Stimulated activated CD8-positive, alpha-beta memory T cell treated with anti-CD3 and anti-CD28 coated beads, Interleukin-4, amount 100 ng/mL, for 24 hours (primary cell): ENCODE results near the gene NFATC2.

ENCODE experiments used
- DNase-seq: peaks from one replicate; pipeline ENCODE4 v3.0.0-alpha.2; 2020; ENCODE audit warnings: low read depth

The NFATC2 gene

DNA sequence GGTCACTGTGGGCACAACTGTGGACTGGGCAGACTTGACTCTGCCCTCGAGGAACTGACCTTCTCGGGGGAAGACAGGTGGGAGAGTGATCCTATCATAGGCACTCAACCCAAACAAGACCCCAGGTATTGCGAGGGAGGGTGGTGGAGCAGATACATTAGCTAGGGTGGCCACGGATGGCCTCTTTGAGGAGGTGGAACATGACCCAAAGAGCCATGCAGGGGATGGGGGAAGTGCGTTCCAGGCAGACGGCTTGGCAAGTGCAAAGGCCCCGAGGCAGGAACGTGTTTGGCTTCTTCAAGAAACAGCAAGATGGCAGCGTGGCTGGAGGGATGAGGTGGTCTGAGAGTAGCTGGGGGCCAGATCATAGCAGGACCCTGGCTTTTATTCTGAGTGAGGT, 167.6 kb downstream of the NFATC2 start:
- DNase-seq: no peak

DNA sequence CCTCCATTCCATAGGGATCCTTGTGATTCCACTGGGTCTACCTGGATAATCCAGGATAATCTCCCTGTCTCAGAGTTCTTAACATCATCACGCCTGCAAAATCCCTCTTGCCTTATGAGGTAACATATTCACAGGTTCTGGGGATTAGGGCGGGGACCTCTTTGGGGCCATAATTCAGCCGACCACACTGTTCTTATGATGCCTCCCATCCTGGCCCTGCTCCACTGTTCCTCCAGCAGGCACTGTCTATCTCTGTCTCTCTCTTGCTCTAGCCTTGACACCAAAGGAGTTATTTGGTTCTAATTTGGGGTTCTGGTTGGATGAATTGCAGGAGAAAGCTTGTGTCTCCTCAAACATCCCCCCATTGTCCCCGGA, 168.1 kb downstream of the NFATC2 start:
- no peak for DNase-seq

DNA sequence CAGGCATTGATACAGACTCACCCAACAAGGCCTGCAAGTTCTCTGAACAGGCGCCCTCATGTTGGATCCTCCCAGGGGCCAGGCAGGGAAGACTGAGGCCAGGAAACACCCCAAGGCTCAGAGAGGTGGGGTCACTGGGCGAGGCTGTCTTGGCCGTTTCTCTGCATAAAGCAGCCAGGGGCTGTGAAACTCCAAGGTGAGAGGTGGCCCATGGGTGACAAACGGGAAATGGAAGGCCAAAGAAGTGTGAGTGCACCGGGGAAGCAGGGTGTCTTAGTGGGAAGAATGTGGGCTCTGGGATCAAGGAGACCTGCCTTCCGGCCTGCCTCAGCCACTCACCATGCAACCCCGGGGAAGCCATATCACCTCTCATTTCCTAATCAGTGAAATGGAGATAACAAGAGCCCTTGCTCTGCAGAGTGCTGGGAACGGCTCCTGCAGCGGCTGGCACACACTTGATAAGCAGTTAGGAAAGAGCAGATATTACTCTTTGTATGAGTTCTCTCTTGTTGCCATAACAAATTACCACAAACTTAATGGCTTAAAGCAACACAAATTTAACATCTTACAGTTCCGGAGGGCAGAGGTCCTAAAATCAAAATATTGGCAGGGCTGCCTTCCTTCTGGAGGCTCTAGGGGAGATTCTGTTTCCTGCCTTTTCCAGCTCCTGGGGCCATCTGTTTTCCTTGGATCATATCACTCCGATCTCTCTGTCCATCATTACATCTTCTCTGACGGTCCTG, 168.6 kb downstream of the NFATC2 start:
- no peak for DNase-seq

DNA sequence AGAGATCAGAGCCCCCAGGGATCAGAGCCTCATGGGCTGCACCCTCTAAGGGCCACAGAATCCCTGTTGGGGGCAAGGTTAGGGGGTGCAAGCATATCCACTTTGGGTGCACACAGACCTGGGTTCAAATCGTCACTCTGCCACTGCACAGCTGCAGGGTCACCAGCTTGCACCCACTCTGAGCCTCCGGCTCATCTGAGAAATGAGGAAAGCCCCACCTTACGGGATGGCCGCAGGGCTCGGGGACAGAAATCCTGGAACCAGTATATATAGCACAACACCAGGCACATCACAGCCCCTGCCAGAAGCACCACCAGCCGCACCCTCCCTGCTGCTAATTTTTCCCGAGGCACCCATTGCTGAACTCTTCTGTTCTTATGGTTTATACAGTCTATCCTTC, 169.6 kb downstream of the NFATC2 start:
- no peak for DNase-seq

DNA sequence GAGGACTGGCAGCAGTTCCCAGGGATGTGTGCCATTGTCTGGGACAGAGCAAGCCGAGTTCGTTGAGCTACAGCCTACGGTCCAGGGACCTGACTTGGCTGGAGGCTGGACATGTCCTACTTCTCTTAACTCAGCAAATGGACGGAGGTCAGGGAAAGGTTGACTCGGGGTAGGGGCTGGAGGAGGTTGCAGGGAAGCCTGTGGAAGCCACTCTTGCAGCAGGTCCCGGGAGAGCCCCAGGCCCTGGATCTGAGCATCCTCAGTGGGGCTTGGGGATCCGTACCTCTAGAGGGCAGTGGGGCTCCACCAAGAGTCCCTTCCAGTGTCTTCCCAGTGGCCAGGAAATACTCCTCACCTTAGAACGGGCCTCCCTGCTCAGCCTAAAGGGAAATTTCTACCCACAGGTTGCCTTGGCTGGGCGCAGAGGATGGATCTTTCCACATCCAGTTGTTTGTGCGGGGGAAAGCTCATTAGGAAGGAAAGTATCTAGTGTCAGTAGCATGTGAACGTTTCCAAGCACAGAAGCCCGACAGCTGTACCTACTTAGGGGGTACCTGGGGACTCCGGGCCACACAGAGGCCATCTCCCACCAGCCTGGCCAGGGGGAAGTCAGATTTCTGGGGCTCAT, 170.2 kb downstream of the NFATC2 start:
- peak; percentile 39 for DNase-seq

DNA sequence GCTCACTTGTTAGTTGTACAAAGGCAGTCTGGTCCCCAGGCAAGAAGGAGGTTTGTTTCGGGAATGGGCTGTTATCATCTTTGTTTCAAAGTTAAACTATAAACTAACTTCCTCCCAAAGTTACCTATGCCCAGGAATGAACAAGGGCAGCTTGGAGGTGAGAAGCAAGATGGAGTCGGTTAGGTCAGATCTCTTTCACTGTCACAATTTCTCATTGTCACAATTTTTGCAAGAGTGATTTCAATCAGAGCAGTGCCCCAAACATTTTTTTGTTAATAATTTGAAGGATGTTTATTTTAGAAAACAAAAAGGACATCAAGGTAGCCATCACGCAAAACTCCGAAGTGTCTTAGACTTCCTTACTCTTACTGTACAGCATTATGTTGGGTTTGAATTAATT, 170.8 kb downstream of the NFATC2 start:
- DNase-seq: no peak

DNA sequence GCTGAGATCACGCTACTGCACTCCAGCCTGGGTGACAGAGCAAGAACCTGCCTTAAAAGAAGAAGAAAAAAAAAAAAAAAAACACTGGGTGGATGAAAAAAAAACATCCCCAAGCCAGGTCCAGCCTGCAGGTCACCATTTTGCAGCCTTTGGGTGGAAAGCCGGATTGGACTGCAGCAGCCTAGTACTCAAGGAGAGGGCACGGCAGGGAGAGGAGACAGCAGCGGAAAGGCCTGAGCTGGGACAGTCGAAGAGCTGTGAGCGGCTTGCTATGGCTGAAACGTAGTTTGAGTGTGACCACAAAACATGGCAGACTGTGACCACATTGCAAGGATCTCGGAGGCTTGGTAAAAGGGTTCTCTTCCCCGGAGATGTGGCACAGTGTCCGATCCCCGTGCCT, 173.0 kb downstream of the NFATC2 start:
- no peak for DNase-seq

DNA sequence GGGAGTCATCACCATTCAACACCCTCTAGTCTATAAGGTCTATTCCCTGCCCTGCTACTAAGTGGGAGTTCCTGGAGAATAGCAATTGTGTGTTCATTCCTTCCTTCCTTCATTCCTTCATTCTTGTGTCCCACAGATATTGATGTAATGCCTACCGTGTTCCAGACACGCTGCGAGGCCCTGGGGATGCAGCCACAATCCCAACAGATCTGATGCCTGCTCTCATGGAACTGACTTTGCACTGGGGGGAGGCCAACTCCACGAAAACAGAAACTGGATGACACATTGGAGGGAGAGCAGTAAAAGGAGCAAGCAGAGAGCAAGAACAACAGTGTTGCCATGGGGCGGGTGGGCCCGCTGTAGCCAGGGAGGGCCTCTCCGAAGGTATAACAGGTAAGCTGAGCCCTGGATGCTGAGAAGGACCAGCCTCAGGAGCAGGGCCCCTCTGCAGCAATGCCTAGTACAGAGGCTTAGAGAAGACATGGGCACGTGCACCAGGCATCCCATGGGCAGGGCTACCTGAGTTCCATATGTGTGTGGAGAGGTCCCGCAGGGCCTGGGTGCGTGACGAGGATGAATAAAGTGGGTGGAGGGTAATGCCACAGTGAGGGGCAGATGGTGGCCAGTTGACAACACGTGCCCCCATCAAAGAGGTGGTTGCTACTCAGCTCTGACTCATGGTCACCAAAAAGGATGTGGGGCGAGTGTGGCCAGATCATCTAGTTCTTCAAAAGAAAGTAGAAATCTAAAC, 173.9 kb downstream of the NFATC2 start:
- no peak for DNase-seq

DNA sequence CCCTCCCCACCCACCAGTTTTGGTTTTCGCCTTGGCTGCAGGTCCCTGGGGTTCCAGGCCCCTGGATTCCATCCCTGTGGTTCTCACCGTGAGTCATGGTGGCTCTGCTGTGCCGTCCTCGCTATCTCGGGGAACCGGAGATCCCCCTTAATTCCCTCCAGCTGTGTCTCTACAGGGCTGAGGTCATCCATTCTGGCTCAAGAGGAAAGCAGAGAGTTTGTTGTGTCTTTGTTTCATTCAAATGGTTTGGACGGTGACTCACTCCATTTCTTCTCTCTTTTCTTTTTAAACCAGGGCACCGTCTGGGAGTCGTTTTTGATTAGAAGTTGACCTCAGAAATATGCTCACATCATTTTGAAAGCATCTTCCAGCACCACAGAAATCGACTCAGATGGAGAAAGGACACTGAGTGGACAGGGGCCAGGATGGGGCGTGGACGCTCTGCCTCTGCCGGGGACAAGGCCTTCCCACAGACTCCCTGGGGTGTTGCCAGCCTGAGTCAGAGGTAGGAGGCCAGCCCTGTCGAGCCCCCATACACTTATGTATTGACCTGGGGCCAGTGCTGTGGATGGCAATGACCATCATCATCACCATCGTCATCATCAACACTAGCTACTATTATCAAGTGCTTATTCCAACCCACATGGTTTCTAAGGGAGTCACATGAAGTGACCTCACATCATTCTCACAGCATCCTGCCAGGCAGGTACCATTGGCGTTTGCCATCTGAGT, 176.2 kb downstream of the NFATC2 start:
- DNase-seq: no peak

DNA sequence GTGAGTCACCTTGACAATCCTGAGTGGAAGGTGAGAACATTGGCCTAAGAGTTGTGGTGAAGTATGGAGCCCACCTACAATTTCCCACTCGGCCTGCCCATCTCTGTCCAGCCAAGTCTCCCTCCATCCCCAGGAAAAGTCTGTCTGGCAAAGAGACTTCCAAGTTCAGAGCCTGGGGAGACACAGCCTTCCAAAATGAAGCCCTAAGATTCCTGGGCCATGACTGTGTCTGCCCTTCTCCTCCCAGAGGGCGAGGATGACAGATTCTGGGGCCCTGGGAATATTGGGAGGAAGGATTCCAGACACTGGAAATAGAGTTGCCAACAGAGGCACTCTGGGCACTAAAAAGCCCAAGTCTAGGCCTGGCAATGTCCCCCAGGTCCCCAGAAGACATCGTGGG, 176.8 kb downstream of the NFATC2 start:
- no peak for DNase-seq

DNA sequence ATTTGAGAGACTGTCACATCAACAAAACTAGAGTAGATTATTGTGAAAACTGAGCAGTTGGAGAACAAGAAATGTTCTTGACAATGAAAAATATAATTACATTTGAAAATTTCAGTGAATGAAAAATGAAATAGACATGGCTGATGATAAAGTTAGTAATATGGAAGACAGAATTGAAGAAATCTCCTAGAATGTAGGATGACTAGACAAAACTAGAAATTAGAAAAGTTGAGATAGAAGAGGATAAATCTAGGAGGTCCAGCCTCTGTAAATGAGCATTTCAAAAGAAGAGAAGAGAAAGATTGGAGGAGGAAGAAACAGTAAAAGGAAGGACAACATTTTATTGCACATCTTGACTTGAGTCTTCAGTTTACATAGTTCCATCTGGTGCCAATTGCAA, 178.7 kb downstream of the NFATC2 start:
- no peak for DNase-seq

DNA sequence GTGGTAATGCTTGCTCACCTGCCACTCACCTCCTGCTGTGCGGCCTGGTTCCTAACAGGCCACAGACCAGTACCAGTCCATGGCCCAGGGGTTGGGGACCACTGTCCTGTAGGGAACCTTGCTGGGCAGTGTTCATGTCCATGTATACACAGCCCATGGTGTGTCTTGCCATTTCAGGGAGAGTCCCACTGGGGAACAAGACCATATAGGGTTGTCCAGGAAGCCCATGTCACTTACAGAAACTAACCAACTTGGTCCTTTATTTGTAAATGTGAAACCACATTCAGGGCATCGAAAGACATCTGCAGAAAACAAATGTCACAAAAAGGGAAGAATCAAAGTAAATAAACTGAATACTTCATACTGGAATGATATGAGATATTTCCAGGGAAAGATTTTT, 179.1 kb downstream of the NFATC2 start:
- no peak for DNase-seq

DNA sequence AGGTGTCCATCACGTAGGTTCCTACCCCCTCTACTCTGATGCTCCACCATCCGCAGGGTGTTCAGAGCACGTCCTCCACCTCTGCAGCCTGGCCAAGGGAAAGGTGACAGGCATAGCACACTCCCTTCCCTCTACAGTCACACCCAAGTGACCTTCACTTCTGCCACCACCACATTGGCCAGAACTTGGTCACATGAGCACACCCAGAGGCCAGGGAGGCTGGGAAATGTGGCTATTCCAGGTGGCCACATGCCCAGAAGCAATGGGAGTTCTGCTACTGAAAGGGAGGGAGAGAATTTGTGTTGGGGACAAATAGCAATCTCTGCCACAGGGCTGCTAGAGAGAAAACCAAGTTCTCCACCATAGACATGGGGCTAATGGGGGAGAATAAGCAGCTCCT, 180.3 kb downstream of the NFATC2 start:
- no peak for DNase-seq

DNA sequence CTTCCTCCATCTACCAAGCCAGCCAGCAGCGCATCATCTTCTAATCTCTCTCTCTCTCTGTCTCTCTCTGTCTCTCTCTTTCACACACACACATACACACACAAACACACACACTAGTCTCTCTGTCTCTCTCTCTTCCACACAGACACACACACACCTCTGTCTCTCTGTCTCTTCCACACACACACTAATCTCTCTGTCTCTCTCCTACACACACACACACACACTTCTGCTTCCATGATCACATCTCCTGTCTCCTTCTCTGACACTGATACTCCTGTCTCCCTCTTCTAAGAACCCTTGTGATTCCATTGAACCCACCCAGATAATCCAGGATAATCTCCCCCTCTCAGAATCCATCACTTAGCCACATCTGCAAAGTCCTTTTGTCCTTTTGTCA, 181.3 kb downstream of the NFATC2 start:
- DNase-seq: no peak

DNA sequence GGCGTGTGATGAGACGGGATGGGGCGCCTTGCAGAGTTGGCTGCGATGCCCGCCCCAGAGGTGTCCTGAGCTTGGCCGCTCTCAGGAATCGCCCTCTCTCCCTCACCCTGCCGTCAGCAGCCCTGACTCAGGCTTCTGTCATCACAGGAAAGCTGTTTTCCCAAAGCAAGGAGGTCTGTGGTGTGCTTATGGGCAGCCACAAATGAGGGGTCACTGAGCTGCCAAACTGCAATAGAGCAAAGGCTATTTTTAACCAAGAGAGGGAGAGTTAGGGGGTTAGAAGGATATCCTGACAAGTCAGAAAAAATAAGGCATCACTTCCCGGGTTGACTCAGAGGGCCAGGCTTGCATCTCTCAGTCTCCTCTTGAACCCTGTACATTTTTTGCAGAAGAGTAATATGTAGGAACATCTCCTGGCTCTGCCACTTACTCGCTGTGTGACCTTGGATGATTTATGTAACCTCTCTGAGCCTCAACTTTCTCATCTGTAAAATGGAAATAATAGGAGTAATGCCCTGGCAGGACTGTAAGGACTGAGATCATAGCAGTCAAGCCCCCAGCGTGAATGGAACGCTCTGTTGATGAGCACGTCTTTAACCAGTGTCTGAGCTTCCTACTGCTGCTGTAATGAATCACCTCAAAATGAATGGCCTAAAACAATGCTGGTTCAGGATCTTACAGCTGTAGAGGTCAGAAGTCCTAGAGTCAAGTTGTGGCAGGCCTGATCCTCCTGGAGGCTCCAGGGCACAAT, 181.9 kb downstream of the NFATC2 start:
- DNase-seq: no peak

DNA sequence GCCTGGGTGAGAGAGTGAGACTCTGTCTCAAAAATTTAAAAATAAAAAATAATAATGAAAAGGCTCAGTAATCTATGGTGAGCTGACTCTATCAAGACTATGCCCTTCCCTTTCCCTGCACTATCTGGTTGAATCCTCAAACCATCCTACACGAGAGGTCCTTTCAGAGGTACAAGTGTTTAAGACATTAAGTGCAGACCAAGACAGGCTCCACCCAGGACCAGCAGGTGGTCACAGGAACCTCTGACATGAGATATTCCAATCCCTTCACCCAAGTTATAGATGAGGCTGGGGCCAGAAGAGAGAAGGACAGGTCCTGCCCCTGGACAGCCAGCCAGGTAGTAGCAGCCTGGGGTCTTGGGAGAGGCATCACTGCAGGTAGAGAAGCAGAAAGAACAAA, 182.6 kb downstream of the NFATC2 start:
- DNase-seq: no peak

DNA sequence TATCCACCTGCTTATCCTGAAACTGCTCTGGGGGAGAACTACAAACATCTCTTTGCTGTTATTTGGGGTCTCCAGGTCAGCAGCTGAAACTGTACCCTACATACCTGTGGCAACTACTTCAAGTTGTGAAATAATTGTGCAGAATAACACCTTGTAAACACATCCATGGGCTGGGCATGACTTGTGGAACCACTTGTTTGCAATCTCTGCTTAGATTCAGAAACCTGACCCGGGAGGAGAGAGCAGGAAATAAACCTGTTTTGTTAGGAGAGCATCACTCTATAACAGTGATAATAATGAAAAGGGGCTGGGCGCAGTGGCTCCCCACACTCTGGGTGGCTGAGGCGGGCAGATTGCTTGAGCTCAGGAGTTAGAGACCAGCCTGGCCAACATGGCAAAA, 183.1 kb downstream of the NFATC2 start:
- no peak for DNase-seq

DNA sequence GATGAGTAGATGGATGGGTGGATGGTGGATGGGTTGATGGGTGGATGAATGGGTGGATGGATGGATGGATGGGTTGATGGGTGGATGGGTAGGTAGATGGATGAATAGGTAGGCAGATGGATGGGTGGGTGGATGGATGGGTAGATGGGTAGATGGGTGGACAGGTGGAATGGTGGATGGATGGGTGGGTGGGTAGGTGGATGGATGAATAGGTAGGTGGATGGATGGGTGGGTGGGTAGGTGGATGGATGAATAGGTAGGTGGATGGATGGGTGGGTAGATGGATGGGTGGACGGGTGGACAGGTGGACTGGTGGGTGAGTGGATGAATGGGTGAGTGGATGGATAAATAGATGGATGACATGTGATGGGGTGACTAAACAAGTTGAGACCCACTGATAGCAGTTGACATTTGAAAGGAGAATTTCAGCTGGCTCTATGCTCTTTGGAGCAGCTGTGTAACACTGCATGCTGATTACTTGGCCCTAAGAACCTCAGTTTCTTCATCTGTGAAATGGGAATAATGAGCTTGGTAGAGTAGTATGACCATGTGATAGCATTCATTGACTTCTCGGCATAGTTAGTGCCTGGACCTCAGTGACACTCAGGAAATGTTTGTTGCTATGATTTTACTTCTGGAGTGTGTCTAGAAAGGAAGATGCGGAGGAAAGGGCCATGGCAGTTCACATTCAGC, 184.3 kb downstream of the NFATC2 start:
- DNase-seq: no peak

DNA sequence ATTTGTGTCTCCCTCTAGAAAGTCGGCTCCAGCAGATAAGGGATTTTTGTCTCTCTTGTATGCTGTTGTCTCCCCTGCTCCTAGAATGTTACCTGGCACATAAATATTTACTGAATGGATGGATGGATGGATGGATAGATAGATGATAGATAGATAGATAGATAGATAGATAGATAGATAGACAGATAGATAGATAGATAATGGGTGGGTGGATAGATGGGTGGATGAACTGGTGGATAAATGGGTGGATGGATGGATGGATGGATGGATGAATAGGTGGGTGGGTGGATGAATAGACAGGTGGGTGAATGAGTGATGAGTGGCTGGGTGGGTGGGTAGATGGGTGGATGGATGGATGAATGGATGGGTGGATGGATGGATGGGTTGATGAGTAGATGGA, 185.0 kb downstream of the NFATC2 start:
- no peak for DNase-seq

DNA sequence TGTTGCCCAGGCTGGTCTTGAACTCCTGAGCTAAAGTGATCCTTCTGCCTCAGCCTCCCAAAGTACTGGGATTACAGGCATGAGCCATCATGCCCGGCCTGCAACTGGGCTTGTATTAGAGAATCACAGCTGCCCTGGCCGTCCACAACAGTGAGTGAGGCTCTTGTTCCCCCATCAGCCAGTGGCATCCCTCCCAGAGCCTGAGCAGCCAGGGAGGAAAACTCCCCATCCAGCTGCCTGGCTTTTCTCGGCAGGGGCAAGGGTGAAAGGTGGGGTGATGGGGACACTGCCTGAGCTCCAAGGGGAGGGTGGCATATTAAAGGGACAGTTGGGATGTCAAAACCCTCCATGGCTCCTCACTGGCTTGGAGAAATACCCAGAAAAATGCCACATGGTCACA, 185.6 kb downstream of the NFATC2 start:
- no peak for DNase-seq

DNA sequence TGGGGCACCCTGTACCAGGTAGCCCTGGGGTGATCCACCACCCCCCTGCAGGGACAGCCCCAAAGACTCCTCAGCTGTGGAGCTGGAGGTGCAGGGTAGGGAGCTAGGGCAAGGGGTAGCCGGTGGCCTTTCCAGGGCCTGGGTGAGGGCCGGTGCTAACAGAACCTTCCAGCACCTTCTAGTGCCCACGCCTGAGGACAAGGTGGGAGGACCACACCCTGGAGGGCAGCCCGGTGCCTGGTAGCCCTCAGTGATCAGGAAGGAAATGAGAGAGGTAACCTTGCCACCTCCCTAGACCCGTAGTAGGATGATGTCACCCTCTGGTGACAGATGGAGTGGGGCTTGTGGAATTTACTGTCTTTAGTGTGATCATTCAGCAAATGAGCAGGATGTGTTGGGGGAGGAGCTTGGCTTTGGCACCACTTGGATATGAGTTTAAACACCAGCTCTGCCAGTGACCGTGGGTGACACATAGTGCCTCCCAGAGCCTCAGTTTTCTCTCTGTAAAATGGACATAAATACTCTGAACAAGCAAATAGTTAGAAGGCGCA, 187.7 kb downstream of the NFATC2 start:
- DNase-seq: no peak
